IPS DF 6.9 (cell line): ENCODE results near the gene TMEM213.

Experiments
- DNase-seq: peaks from one replicate; pipeline ENCODE4 v3.0.0-alpha.2; 2013; ENCODE audit warnings: low read depth, low spot score
- H3K27ac ChIP-seq: one replicate; pipeline ENCODE4 v1.5.1; 2013; ENCODE audit warnings: low read length, control low read depth
- H3K27me3 ChIP-seq: 2 replicates; pipeline ENCODE4 v1.6.1; 2013; ENCODE audit warnings: mild to moderate bottlenecking, low read length; ENCODE audit not compliant: control insufficient read depth, insufficient read depth
- H3K36me3 ChIP-seq: 2 replicates; pipeline ENCODE4 v1.6.1; 2013; ENCODE audit warnings: low read length; ENCODE audit not compliant: control insufficient read depth, insufficient read depth
- H3K4me1 ChIP-seq: 2 replicates; pipeline ENCODE4 v1.6.1; 2013; ENCODE audit warnings: low read length; ENCODE audit not compliant: control insufficient read depth, insufficient read depth
- H3K4me3 ChIP-seq: 2 replicates; pipeline ENCODE4 v1.5.1; 2013; ENCODE audit warnings: mild to moderate bottlenecking, low read length
- H3K9me3 ChIP-seq: 2 replicates; pipeline ENCODE4 v1.6.1; 2013; ENCODE audit warnings: low read length, inconsistent platforms; ENCODE audit not compliant: control insufficient read depth, insufficient read depth
- WGBS: extraction: QIAGEN DNeasy Blood & Tissue Kit; methylation state at CpG from one replicate; pipeline ENCODE4 v1.1.7; 2013; ENCODE audit warnings: mixed read lengths, missing lambda C conversion rate; ENCODE audit not compliant: insufficient read length, insufficient coverage; 5-methylcytosine and 5-hydroxymethylcytosine counted together

Gene TMEM213

GRCh38 chr7:138885383-138886147 is 87.8 kb downstream of the TMEM213 start:
- Histone ChIP-seq H3K4me1 (no peaks in the 10 kb centered on the region), H3K27me3 (no peaks in the 10 kb centered on the region), H3K4me3 (no peak overlapping the region), H3K36me3 (peaks cover 4% of the 10 kb centered on the region; the same call in 1 of the 2 replicates), H3K9me3 (no peaks in the 10 kb centered on the region), H3K27ac (no peak overlapping the region)
- WGBS: no CpG with 5 or more reads among the region's 13 CpGs
- DNase-seq: no peak

GRCh38 chr7:138886501-138886917 is 88.7 kb downstream of the TMEM213 start:
- no peaks in the 10 kb centered on the region for H3K9me3 ChIP-seq
- no CpG with 5 or more reads among the region's 4 CpGs for WGBS
- H3K27me3 ChIP-seq: no peaks in the 10 kb centered on the region
- H3K27ac ChIP-seq: no peak overlapping the region
- H3K36me3 ChIP-seq: no peaks in the 10 kb centered on the region; the same call in 1 of the 2 replicates
- no peak for DNase-seq
- no peak overlapping the region for H3K4me3 ChIP-seq
- H3K4me1 ChIP-seq: 0 out of 2 replicates have a peak, but pooled peaks cover 1% of the 10 kb centered on the region

GRCh38 chr7:138887085-138887710 is 89.4 kb downstream of the TMEM213 start:
- Histone ChIP-seq H3K4me3 (no peak overlapping the region), H3K4me1 (0 out of 2 replicates have a peak, but pooled peaks cover 1% of the 10 kb centered on the region), H3K27me3 (no peaks in the 10 kb centered on the region), H3K36me3 (no peaks in the 10 kb centered on the region; the same call in 1 of the 2 replicates), H3K9me3 (no peaks in the 10 kb centered on the region), H3K27ac (no peak overlapping the region)
- no CpG with 5 or more reads among the region's 9 CpGs for WGBS
- no peak for DNase-seq
